Hepatocyte (in vitro differentiated cells): ENCODE data around the gene RASGRF1.

Source experiments
- EZH2phosphoT487 ChIP-seq: fragments of 200-600 bp; sonication (generic); IDR thresholded peaks from one replicate; pipeline ENCODE4 v1.6.1; 2018; ENCODE audit warnings: antibody characterized with exemption, mild to moderate bottlenecking, low read depth, moderate library complexity; ENCODE audit not compliant: unreplicated experiment, severe bottlenecking
- TF ChIP-seq, protein P1 (sequence below): fragments of 200-600 bp; sonication (generic); IDR thresholded peaks from 2 replicates; pipeline ENCODE4 v1.5.1; 2016; ENCODE audit warnings: antibody characterized with exemption, mild to moderate bottlenecking; ENCODE audit not compliant: poor library complexity

- TF ChIP-seq, protein P1, sequence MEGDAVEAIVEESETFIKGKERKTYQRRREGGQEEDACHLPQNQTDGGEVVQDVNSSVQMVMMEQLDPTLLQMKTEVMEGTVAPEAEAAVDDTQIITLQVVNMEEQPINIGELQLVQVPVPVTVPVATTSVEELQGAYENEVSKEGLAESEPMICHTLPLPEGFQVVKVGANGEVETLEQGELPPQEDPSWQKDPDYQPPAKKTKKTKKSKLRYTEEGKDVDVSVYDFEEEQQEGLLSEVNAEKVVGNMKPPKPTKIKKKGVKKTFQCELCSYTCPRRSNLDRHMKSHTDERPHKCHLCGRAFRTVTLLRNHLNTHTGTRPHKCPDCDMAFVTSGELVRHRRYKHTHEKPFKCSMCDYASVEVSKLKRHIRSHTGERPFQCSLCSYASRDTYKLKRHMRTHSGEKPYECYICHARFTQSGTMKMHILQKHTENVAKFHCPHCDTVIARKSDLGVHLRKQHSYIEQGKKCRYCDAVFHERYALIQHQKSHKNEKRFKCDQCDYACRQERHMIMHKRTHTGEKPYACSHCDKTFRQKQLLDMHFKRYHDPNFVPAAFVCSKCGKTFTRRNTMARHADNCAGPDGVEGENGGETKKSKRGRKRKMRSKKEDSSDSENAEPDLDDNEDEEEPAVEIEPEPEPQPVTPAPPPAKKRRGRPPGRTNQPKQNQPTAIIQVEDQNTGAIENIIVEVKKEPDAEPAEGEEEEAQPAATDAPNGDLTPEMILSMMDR, result no peak
- no peak for TF ChIP-seq EZH2phosphoT487
Measured at GRCh38 chr15:78932258-78932808, 158.2 kb downstream of the RASGRF1 start.
